T1000 (cell line): ENCODE results near the gene NOL4L.

Experiments
- DNase-seq: peaks from one replicate; lab custom pipeline; 2025; ENCODE audit warnings: mixed read lengths; lab: John Stamatoyannopoulos, UW

The NOL4L gene

DNA sequence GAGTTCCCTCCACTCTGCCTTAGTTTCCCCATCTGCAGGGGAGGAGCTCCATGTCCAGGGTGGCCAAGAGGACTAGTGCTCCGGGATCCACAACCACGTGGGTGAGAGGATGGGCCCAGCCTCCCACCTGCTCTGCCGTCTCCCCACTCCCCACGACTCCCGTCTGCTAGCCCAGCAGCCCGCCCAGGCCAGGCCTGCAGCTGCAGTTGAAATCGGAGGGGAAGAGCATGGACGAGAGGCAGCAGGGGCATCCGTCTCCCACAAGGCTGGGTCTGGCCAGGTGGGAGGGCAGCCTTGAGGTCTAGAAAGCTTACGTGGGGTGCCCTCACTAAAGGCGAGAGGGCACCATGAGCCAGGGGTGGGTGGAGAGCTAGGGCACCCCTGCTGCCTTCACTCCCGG is 8.6 kb downstream of the NOL4L start:
- DNase-seq: no peak

- no peak for DNase-seq
These were observed 9.3 kb downstream of the NOL4L start for GRCh38 chr20:32575805-32576204.

DNA sequence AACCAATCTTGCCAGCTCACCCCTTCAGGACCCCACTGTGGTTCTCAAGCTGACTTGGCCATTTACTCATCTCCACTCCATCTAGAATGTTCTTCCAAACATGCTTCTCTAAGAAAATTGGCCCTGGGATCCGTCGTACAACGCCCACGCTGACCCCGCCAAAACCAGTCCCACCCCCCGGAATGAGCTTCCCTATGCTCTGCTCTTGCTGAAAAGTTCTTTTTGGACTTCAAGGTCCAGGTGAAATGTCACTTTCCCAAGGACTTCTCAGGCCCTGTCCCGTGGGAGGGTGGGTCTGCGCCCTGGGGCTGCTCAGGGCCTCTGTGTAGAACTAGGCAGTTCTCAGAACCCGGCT is 9.9 kb downstream of the NOL4L start:
- DNase-seq: no peak

GRCh38 chr20:32574296-32575226 is 10.6 kb downstream of the NOL4L start:
- DNase-seq: no peak

DNA sequence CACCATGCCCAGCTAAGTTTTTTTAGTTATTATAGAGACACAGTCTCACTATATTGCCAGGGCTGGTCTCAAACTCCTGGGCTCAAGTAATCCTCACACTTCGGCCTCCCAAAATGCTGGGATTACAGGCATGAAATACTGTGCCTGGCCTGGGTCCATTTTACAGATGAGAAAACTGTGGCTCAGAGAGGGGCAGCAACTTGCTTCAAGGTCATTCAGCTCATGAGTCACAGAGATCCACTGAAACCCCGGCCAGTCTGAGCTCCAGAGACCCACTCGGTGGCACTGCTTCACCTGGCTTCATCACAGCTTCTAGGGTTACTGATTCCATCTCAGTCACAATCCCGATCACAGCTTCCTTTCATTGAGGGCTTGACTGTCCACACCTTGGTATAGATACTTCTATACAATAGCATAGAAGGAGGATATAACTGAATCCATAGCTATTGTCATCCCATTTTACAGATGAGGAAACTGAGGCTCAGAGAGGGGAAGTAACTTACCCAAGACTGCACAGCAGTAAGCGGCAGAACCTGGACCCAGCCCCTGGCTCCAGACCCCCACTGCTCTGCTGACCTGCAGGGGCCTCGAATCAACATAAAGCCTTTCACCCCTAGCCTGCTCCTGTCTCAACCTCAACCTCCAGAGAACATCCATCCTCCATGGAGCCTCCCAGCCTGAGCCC is 11.8 kb downstream of the NOL4L start:
- no peak for DNase-seq

- DNase-seq: no peak
These were observed 12.7 kb downstream of the NOL4L start for GRCh38 chr20:32572271-32572968.

GRCh38 chr20:32571566-32571965 is 13.6 kb downstream of the NOL4L start:
- no peak for DNase-seq

- DNase-seq: no peak
These were observed 14.5 kb downstream of the NOL4L start for GRCh38 chr20:32570401-32571190.

GRCh38 chr20:32569380-32570305 is 15.5 kb downstream of the NOL4L start:
- DNase-seq: no peak

DNA sequence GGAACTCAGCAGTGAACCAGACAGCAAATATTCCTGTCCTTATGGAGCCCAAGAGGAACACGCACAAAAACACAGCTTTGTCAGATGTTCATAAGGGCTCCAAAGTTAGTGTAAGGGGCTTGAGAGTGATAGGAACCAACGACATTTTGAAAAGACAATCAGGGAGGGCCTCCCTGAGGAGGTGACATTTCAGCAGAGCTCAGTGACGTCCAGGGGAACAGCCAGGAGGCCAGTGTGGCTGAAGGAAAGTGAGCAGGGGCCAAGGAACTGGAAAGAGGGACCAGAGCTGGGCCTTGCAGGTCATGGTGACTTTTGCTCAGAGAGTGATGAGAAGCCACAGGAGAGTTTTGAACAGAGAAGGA is 16.1 kb downstream of the NOL4L start:
- DNase-seq: no peak

DNA sequence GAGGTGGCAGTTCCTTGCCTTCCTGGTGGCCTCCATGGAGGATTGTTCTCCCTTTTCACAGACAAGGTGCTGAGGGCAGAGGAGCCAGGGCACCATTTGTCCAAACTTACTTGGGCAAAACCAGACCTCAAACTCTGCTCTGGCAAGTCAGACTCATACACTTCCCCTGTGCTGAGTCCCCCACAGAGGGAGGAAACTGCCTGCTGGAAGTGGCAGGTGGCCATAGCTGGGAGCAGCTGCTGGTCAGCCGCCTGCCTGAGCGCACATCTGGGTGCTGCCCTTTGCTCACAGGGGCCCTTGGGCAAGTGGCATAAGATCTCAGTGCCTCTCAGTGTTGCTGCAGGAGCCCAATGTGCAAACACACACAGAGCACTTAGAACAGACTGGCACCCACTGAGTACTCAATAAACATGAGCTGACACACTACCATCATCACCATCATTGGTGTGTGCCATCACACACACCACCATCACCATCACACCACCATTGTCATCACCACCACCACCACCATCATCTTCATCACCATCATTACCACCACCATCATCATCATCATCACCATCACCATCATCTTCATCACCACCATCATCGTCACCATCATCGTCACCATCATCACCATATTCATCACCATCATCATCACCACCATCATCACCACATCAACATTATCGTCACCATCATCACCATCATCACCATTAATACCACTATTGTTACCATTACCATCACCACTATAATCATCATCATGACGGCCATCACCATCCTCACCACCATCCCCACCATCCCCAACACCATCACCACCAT is 17.6 kb downstream of the NOL4L start:
- no peak for DNase-seq

- no peak for DNase-seq
These were observed 18.5 kb downstream of the NOL4L start for GRCh38 chr20:32566379-32567374.

DNA sequence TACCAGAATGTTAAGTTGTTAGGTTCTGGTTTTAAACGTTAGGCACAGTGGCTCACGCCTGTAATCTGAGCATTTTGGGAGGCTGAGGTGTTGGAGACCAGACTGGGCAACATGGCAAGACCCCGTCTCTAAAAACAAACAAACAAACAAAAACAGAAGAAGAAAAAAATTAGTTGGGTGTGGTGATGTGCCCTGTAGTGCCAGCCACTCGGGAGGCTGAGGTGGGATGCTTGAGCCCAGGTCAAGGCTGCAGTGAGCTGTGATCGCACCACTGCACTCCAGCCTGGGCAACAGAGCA is 19.4 kb downstream of the NOL4L start:
- no peak for DNase-seq

GRCh38 chr20:32564921-32565734 is 20.0 kb downstream of the NOL4L start:
- no peak for DNase-seq

DNA sequence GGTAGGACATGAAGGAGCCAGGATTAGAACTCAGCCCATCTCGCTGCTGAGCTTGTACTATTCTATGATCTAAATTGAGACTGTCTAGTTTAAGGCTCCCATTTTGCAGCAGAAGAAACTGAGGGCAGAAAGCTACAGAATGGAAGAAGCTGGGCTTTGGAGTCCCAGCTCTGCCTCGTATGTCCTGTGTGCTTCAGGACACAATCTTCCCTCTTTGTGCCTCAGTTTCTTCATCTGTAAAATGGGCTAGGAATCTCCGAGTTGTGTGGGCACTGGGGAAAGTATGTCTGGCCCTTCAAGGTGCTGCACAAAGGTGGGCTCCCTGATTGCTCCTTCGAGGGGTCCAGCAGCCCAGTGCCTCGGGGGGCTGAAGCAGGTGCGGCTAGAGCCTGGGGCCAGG is 20.7 kb downstream of the NOL4L start:
- no peak for DNase-seq

- DNase-seq: no peak
These were observed 21.5 kb downstream of the NOL4L start for GRCh38 chr20:32563311-32564272.

- DNase-seq: no peak
These were observed 22.6 kb downstream of the NOL4L start for GRCh38 chr20:32562495-32562911.
